ENCODE data around the gene CD101.

DNA sequence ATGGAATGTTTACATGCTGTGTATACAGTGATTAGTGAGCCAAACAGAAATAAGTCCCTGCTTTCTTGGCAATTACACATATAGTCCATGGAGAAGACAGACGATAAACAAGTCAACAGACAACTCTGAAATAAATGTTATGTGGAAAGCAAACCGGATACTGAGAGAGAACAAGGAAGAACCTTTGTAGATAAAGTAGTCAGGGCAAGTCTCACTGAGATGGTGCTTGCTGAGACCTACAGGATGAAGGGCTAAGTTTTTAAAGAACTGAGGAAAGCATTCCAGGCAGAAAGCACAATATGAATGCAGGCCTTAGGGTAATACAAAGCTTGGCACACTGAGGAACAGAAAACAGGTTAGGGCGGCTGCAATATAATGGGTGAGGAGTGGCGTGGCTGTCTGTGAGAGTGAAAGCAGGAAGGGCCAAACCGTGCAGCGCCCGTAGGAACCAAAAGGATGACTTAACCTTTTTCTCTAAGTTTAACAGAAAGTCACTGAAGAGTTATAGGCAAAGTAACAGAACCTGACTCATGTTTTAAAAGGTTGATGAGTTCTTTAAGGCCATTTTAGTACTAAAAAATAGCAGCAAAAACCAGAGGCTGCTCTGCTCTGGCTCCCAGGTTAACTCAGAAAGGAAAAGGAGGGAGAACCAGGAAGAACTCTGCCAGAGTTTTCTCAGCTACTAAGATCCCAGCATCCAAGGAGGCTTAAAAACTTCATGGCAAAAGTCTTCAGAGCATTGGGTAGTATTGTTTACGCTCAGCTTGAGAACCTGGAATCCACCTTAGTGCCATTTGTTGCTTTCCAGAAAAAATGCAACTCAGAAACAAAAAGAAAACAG lies 49.9 kb downstream of the CD101 start:
- TF ChIP-seq EP300 (IDR thresholded peaks at IDR 0.05) (no peak), CTCF (IDR thresholded peaks at IDR 0.05) (no peak)
